GM04503 (cell line): ENCODE data around the gene IL20RA.
A peak's percentile ranks its signal among the peaks of the same experiment; 100 is the strongest.

Experiments used
- DNase-seq: peaks from one replicate; pipeline ENCODE4 v3.0.0-alpha.2; 2012; ENCODE audit warnings: low read depth

IL20RA gene

DNA sequence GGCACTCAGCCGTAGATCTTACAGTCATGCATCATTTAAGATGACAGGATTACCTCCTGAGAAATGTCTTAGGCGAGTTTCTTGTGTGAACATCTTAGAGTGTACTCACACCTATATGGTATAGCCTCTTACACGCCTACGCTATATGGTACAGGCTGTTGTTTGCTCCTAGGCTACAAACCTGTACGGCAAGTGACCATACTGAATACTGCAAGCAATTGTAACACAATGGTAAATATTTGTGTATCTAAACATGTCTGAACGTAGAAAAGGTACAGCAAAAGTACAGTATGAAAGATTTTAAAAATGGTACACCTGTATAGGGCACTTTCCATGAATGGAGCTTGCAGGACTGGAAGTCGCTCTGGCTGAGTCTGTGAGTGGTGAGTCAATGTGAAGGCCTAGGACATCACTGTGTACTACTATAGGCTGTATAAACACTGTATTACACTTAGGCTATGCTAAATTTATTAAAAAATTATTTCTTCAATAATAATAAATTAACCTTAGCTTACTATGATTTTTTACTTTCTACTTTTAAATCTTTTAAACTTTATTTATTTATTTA lies 541 bp upstream of the IL20RA start:
- DNase-seq, result no peak

DNA sequence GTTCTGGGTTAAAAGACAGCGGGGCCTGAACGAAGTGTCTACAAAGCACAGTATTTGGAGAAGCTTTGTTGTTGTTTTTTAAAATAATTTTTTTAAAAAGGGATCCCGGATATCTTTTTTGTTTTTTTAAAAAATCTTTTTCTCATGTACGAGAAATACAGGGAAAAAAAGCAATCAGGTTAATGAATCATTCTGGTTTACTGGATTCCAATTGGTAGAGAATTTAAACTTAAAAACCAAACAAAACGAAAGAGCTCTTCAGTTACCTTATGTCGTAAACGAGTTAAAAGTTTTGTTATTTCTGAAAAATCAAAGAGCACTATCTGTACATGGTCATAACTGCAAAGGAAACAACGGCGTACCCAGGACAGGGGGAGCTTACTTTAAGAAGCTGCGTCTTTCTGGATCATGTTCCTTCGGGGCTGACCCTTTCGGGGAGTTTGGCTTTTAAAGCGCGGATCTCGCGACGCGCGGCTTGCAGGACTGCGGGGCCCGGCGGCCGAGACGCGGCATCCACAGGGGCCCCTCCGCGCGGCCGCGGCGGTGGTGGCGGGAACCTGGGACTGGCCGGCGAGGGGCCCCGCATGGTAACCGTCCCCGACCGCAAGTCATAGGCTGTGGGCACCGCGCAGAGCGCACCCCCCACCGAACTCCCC lies 927 bp downstream of the IL20RA start:
- DNase-seq, result peak; percentile 5

DNA sequence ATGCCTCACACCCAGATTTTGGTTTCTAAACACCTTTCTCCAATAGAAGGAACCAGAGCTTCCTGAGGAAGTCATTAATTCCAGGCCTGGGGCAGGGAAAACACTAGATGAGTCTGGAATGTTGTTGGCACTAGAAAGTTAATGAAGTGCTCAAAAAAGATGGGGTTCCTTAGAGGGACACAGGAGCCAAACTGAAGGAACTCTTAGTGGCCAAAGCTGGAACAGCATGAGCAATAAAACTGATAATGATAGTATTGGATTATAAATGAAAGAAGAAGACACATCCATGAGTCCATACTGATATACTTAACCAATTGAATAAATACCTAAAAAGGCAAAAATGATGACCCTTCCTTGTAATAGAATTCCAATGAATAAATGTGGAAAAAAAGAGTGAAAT lies 4.4 kb downstream of the IL20RA start:
- DNase-seq, result no peak

DNA sequence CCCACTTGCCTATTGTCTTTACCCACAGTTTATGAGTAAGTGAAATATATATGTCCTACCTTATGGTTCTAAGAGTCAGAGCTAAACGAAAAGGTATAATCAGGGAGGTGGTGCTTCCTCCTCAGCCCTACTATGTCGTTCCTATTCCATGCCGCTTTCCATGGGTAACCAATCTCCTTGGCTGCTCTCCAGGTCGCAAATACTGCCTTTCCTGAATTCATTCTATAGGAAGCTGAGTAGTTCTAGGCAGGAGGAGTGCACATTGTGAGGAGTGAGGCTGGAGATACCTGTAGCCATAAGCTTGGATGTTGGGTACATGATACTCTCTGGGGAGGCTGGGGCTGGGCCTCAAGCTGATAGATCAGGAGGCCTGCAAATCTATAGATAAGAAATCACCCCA lies 5.8 kb downstream of the IL20RA start:
- no peak for DNase-seq

DNA sequence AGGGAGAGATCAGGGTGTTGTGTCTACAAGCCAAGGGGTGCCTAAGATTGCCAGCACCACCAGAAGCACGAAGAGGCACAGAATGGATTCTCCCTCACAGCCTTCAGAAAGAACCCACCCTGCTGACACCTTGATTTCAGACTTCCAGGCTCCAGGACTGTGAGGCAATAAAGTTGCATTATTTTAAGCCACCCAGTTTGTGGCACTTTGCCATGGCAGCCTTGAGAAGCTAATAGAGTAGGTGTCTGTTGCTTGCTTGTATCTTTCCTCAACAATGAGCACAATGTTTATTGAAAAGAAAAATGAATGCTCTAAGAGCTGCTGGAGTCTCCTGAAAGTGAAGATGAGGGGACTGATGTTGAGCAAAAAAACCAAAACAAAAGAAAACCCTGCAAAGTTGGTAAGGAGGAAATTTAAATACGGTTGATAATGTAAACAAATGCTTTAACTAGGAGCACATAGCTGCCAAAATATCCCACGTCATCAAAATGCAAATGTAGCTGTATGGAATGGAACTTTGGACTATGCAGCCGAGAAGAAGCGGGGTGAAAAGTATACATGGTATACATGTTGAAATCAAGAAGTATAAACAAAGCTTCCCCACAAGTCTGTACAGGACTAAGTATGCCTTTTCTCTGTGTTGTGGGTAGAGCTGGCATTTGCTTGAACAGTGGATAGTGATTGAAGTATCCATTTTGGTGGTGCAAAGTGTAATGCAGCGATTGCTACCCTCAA lies 8.0 kb downstream of the IL20RA start:
- no peak for DNase-seq

DNA sequence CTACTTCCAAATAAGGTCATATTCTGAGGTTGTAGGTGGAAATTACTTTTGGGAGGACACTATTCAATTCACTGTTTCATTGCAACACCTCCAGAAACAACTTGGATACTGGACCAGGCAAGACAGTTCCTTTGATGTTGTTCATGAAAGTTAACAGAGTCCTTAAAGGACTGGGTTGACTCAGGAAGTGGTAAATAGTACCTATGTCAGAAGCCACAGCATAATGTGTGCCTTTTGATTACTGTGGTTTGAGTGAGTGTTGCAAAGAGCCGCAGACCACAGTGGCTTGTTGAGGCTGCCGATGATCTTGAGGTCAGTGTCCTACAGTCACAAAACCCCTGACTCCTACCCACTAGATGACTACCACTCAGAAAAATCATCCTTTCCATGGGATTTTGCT lies 10.9 kb downstream of the IL20RA start:
- no peak for DNase-seq

DNA sequence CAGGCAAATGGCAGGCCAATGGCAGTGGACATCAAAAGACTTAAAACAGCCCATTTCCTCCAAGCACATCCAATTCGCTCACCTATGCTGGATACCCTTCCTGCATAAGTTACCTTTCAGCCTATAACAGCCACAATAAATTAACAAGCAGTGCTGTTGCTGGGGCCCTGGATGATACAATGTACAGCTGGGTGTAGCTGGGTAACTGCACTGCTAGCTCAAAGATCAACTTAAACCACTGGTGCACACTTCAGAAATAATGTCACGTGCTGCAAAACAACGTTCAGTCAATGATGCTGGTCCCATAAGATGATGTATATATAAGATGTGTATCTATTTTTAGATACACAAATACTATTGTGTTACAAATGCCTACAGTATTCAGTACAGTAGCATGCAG lies 13.6 kb downstream of the IL20RA start:
- no peak for DNase-seq

DNA sequence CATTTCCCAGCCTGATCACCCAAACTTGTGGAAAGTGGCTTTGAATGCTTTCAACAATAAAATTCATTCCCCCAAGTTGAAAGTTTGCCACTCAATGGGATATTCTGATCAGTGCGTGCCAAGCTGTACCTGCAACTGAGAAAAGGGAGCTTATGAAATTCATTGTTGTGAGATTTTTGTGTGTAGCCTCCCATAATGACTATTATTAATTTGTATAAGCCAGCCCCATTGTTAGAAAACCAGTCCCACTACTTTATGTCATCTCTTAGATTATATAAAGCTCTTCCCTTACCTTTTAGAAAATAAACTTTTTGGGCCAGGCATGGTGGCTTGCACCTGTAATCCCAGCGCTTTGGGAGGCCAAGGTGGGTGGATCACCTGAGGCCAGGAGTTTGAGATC lies 15.9 kb downstream of the IL20RA start:
- no peak for DNase-seq

DNA sequence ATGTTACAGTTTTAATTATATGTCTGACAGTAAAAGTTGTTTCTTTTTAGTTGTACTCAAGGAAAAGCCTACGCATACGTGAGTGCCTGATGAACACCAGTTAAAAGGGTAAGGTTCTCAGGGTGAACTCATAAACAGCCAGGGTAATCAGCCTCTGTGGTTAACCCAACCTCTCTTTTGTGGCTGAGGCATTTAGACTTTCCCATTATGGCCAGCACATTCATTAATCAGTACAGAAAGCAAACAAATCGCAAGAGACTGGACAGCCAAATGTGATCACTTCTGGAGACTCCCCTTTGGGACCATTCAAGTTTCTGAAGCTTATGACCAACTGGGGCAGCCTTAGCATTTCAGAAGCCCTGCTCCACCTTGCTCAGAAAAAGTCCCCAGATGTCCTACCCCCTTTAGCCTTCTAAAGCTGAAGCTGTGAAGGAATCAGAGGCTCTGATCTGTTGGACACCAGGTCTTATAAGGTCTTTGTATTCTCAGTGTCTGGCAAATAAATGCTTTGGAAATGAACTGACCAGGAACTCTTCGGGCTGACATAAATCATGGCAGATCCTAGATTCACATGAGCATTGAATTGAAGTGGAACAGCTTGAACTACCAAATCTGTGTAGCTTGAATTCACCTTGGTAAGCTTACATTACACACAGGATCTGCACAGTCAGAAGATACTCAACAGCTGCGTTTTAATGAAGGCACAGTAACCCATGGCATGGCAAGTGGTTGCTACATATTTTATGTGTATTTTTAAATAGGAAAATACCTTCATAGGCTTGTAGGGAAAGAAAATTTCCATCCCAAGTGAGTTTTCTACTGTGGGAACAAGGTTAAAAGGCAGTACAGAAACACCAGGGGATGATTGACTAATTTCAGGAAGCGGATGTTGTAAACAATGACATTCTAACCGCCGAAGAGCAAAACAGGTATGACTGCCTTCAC lies 18.7 kb downstream of the IL20RA start:
- no peak for DNase-seq

DNA sequence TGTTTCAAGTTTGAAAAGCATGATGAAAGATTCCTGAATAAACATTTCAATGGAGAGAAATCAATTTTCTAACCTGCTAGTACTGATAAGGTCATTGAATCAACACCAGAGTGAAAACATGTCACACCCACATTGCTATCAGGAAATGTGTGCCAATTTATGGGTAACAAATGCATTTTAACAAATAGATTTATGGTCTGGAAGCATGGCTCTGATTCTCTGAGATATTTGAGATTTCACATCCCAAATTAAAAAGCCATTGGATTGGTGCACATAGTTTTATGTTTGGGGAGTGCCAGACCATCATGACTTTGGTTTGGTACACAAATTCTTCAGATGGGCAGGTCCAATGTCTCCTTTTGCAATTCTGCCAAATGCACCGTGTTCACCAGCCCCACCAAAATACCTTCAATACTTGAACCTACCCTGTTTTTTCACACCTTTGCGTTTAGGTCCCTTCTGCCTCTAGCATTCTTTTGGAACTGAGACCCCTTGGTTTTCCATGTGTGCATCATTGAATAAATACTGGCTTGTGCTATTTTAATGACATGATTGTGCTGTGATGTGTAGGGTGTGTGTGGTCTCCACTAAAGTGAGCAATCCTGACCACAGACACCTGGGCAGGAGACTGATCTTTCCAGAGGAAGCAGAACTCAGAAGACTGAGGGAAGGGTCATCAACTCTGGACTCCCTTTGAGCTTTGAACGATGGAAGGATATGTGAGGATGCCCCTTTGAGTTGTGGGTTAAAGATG lies 20.4 kb downstream of the IL20RA start:
- DNase-seq, result no peak

DNA sequence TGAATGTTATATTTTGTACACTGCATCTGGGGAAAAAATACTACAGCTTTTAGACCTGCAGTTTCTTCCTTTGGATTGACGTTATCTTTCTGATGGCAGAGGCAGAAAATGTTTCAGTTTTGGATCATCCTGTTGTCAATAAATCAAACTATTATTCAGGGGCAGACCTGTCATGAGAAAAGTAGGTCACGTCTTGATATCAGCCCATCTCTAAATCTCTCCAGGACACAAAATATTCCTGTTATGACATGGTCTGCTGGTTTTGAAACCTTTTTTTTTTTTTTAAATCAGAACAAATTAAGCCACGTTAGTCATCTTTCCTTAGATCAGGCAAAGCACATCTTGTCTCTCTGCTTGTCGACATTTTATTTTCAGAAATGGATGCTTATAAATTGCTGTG lies 24.0 kb downstream of the IL20RA start:
- no peak for DNase-seq

DNA sequence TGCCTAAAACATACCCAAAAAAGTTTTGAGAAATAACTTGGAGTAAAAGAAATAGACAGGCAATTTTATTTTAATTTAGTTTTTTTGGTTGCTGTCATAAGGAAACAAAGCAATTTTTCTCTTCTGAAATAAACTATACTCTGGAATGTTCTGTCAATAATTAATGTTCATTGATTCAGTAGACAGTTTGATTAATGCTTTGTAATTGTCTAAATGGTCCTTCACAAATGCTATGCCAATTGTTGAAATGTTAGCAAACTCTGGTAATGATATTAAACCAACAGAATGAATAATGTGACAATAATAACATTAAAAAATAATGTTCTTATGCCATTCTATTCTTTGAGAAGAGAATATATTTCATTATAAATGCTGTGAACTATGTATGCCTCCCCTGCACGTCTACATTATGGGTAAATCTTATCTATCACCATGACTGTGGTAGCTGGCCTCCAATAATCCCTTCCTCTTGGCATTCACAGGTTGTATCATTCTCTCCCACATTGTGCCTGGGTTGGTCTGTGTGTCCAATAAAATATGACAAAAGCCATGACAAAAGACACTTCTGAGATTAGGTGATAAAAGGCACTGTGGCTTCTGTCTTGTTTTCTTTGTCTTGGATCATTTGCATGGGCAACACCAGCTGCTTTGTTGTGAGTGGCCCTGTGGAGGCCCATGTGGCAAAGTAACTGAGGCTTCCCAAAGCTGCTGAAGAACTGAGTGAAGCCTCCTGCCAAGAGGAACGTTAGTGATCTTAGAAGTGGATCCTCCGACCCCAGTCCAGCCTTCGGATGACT lies 25.1 kb downstream of the IL20RA start:
- DNase-seq, result no peak

DNA sequence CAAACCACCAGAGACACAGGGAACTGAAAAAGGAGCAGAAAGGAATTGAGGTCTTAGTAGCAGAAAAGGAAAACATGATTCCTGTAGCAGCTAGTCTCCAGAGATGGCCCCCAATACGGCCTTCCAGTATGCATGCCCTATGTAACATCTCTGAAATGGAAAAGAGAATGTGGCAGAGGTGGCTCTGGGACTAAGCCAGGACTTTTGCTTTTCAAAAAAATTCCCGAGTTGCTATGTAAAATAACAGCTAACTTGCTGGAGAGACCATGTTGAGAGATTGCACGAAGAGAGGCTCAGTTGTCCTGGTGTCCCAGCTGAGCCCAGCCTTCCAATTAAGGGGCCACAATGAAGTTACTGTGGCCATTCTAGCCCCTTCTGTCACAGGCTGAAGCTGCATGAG lies 27.7 kb downstream of the IL20RA start:
- no peak for DNase-seq

DNA sequence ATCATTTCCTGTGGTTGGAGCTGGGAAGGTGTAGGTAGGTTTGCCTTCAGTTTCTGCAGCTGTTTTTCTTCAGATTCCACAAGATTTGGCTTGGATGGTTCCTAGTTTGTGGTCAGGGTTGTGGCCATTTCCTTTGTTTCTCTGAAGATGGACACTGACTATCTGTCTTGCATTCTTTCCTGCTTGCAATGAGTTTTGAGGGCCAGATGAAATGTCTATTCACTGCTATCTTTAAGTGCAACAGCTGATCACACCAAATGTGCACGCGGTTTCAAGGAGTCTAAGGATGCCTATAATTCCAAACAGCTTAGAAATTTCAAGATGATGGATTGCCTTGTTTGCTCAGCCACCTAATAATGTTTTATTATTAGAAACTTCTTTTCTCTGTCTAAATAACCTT lies 28.4 kb downstream of the IL20RA start:
- DNase-seq, result no peak

DNA sequence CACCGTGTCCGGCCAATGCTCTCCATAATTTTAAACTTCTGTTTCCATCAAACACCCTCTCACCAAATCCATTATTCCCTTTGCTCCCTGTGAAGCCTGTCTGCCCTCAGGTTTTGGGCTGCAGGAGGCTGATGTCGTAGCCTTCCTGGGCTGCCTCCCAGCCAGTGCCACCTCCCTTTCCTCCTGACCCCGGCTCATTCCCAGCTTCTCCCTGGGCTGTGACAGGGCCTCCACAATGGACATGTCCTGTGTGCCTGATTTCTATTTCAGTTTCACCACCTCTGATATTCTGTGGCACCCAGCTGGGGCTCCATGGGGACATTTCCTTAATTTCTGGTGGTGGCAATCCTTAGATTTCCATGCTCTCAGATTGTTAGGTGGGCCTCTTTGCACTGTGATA lies 28.8 kb downstream of the IL20RA start:
- DNase-seq, result no peak

DNA sequence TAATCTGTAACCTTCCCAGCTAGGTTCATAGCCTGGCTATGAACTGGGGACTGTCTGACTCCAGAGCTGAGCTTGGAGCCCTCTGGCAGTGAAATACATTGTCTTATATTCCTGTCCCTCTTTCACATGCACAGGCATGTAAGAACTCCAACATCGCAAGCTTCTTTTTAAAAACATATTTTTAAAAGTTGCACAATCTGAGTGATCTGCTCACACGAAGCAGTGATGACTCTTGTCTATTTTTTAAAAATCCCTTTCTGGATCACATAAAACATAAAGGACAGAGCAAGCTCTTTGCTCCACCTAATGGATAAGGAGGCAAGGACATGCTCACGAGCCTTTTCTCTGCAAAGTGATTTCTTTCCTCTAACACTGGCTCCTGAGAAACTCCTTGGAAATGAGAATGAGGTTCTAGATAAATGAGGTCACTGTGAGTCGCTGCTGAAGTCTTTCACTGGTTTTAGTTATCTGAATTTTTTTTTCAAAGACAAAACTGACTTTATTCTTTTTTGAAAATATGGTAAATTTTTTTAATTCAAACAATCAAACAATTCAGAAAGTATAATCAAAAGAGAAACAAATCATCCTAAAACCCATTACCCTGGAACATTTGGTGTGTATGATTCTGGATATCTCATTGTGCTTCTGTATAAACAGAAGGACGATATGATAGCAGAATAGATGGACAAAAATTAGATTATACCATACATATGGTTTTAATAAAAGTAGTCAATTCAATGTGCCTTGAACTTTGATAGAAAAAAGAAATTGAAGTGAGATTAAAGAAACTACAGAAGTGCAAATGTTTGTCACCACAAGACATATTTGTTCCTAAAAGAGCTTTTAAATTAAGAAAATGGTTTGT lies 30.8 kb downstream of the IL20RA start:
- peak; percentile 39 for DNase-seq

DNA sequence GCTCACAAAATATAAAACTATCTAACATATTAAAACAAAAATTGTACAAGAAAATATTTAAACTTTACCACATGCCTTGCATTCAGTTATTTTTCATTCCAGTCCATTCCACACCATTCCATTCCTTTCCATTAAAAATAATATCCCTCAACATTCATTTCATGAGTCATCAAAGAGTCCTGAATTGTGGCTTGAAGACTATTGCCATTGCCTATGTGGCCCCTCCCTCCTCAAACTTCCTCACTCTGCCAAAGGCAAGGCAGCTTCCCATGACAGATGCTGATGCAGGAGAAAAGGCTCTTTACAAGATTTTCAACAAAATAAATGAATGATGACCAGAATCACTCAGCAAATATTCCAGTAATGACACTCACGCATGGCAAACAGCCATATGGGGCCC lies 31.7 kb downstream of the IL20RA start:
- peak; percentile 55 for DNase-seq

DNA sequence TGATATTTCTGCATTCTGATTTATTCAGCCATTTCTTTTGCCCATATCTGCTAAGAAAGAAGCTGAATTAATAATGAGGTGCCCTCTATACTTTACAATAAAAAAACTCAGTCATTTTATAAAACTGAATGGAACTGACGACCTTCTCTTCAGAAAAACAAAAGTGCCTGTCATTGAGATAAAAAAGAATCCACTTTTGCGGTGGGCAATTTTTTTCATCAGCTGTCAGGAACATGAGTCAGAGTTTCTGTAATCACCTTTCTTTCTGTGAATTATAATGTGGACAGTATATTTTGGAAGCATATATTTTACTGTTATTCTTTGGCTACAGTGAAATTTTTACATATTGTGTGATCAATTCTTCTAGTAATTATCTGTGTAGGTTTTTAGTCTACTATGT lies 33.4 kb downstream of the IL20RA start:
- DNase-seq, result no peak

DNA sequence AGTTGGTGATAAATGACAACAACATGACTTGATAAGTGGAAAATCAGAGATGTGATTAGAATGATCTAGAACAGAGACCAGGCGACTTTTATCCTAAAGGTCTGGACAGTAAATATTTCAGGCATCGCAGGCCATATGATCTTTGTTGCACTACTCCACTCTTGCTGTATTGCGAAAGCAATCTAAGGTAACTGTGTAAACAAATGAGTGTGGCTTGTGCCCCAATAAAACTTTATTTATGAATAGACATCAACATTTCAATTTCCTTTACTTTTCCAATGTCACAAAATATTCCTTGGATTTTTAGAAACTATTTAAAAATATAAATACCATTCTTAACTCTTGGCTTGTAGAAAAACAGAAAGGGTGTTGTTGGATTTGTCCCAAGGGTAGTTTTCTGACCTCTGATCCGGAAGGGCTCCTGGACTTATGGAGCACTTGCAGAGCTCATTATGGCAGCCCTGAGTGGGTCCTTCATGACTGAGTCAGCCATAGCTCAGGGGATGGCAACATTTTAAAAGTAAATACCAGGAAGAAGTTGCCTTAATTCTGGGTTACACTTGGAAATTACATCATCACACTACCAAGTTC lies 34.5 kb downstream of the IL20RA start:
- DNase-seq, result no peak

DNA sequence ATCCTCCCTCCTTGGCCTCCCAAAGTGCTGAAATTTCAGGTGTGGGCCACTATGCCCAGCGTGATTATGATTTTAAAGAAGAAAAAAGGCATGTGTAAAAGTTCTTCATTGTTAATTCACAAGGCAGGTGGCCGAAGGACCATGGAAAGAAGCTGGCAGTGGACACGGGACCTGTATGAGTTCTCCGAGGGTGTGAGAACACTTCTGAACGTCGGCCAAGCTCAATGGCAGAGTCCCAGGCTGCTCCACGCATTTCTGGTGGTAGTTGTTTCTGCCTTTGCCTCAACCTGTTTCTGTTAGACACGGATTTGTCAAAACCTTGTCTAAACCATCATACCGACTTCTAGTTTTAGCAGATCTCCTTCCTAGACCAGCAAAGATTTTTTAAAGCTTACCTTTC lies 36.6 kb downstream of the IL20RA start:
- DNase-seq, result no peak
